Measurements from ENCODE around the gene TALDO1. TPM values are rescaled to one million over a fixed set of nuclear protein-coding genes. Genes with fewer than 3 reads are reported as not detected.

TALDO1 gene
- total and polyA plus RNA-seq, 2 experiments from 2014 or later = 137 to 161 TPM

DNA sequence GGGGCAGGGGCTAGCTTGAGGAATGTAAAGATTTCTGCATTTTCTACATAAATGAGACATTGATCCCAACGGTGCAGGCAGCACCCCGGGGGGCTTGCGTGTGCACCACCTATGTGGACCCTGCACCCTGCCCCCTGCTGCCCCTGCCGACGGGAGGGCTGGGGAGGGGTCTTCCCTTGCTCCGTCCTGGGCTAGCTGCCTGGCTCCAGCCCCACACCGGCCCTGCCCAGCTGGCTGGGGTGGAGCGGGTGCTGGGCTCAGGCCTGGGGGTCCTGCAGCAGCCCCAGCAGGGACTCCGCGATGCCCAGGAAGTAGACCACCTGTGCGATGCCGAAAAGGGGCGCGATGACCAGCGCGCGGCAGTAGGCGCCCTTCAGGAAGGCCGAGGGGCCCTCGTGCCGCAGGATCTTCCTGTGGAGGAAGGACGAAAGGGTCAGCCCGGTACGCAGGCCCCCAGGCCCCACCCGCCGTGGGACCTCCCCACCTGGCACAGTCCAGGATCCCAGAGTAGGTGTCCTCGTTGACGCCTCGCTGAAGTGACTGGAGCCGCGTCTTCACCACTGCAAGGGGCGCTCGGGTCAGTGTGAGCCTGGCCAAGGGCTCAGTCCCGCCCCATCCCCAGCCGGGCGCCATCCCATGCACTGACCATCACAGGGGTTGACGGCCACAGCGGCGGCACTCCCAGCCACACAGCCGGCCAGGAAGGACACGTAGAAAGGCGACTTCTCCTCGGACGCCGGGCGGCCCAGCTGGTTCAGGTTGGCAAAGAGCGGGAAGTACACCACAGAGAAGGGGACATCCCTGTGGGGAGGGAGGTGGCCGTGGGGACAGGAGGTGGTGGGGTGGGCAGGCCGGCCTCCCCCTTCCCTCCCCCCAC is 44.6 kb downstream of the TALDO1 start:
- no peak for DNase-seq (ENCODE audit: low spot score)
- Histone ChIP-seq H3K9me2 (replicated peaks; ENCODE audit: insufficient read depth) (no peaks in the 10 kb centered on the region), H3K9me3 (ENCODE audit: low read depth) (no peaks in the 10 kb centered on the region), H2AFZ (no peak overlapping the region), H3K36me3 (replicated peaks; ENCODE audit: insufficient read depth, low read depth) (no peaks in the 10 kb centered on the region), H4K20me1 (ENCODE audit: insufficient read depth, poor library complexity, severe bottlenecking) (no peaks in the 10 kb centered on the region), H3K4me1 (ENCODE audit: insufficient read depth) (peaks cover 19% of the 10 kb centered on the region), H3K27me3 (no peaks in the 10 kb centered on the region), H3K79me2 (peaks cover 6% of the 10 kb centered on the region), H3K4me2 (no peak overlapping the region), H3K4me3 (no peak overlapping the region), H3K27ac (no peak overlapping the region)
- TF ChIP-seq EZH2phosphoT487 (IDR thresholded peaks at IDR 0.05; ENCODE audit: low read depth, severe bottlenecking, unreplicated experiment) (no peak), EZH2 (IDR thresholded peaks at IDR 0.05; ENCODE audit: borderline replicate concordance) (no peak)
- TF ChIP-seq, protein P1, sequence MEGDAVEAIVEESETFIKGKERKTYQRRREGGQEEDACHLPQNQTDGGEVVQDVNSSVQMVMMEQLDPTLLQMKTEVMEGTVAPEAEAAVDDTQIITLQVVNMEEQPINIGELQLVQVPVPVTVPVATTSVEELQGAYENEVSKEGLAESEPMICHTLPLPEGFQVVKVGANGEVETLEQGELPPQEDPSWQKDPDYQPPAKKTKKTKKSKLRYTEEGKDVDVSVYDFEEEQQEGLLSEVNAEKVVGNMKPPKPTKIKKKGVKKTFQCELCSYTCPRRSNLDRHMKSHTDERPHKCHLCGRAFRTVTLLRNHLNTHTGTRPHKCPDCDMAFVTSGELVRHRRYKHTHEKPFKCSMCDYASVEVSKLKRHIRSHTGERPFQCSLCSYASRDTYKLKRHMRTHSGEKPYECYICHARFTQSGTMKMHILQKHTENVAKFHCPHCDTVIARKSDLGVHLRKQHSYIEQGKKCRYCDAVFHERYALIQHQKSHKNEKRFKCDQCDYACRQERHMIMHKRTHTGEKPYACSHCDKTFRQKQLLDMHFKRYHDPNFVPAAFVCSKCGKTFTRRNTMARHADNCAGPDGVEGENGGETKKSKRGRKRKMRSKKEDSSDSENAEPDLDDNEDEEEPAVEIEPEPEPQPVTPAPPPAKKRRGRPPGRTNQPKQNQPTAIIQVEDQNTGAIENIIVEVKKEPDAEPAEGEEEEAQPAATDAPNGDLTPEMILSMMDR (IDR thresholded peaks at IDR 0.05; ENCODE audit: poor library complexity) = no peak
- WGBS (ENCODE audit: low lambda C conversion rate, missing lambda C conversion rate) = 96% methylated on average over 48 of the region's 49 CpGs

DNA sequence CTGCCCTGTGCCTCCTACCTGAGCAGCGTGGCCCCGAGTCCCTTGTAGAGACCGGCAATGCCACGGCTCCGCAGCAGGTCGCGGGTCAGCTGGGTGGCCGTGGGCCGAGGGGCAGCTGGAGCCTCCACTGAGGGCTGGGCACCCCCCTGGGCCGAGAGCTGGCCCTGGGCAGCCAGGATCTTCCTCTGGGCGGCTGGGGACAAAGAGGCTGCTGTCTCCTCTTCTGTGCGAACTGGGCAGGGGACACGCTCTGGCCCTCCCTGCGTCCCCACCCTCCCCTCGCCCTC is 45.2 kb downstream of the TALDO1 start:
- H3K27me3 ChIP-seq = no peaks in the 10 kb centered on the region
- no peak overlapping the region for H3K4me3 ChIP-seq
- TF ChIP-seq, protein P1 (IDR thresholded peaks at IDR 0.05; ENCODE audit: poor library complexity) = no peak
- TF ChIP-seq EZH2 (IDR thresholded peaks at IDR 0.05; ENCODE audit: borderline replicate concordance) (no peak), EZH2phosphoT487 (IDR thresholded peaks at IDR 0.05; ENCODE audit: low read depth, severe bottlenecking, unreplicated experiment) (no peak)
- H2AFZ ChIP-seq = no peak overlapping the region
- H3K27ac ChIP-seq = no peak overlapping the region
- H3K79me2 ChIP-seq = peaks cover 6% of the 10 kb centered on the region
- DNase-seq (ENCODE audit: low spot score) = no peak
- H3K9me3 ChIP-seq (ENCODE audit: low read depth) = no peaks in the 10 kb centered on the region
- H4K20me1 ChIP-seq (ENCODE audit: insufficient read depth, poor library complexity, severe bottlenecking) = no peaks in the 10 kb centered on the region
- no peaks in the 10 kb centered on the region for H3K36me3 ChIP-seq (replicated peaks; ENCODE audit: insufficient read depth, low read depth)
- H3K4me2 ChIP-seq = no peak overlapping the region
- WGBS (ENCODE audit: low lambda C conversion rate, missing lambda C conversion rate) = 100% methylated on average over 1 of the region's 15 CpGs
- H3K9me2 ChIP-seq (replicated peaks; ENCODE audit: insufficient read depth) = no peaks in the 10 kb centered on the region
- peaks cover 19% of the 10 kb centered on the region for H3K4me1 ChIP-seq (ENCODE audit: insufficient read depth)

DNA sequence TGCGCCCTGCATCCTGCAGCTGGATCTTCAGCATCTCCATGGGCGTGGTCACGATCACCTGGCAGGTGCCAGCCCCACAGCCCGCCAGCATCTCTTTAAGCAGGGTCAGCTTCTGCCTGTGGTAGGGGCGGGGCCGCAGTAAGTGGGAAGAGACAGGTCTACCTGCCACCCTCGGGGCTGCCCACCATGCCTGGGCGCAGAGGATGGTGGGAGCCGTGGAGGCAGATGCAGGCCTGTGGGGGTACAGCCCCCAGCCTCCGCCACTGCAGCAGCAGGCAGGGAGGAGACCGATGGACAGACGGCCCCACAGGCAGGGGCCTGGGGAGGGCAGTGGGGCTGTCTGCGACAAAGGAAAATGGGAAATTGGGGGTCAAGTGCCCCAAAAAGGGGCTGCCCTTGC is 45.6 kb downstream of the TALDO1 start:
- Histone ChIP-seq H3K79me2 (peaks cover 6% of the 10 kb centered on the region), H3K4me2 (no peak overlapping the region), H4K20me1 (ENCODE audit: insufficient read depth, poor library complexity, severe bottlenecking) (no peaks in the 10 kb centered on the region), H3K36me3 (replicated peaks; ENCODE audit: insufficient read depth, low read depth) (no peaks in the 10 kb centered on the region), H3K9me3 (ENCODE audit: low read depth) (no peaks in the 10 kb centered on the region), H3K4me1 (ENCODE audit: insufficient read depth) (peaks cover 19% of the 10 kb centered on the region), H3K27me3 (no peaks in the 10 kb centered on the region), H3K4me3 (no peak overlapping the region), H3K9me2 (replicated peaks; ENCODE audit: insufficient read depth) (no peaks in the 10 kb centered on the region), H2AFZ (no peak overlapping the region), H3K27ac (no peak overlapping the region)
- DNase-seq (ENCODE audit: low spot score) = no peak
- 97% methylated on average over 12 of the region's 13 CpGs for WGBS (ENCODE audit: low lambda C conversion rate, missing lambda C conversion rate)
- TF ChIP-seq EZH2 (IDR thresholded peaks at IDR 0.05; ENCODE audit: borderline replicate concordance) (no peak), EZH2phosphoT487 (IDR thresholded peaks at IDR 0.05; ENCODE audit: low read depth, severe bottlenecking, unreplicated experiment) (no peak)
- TF ChIP-seq, protein P1 (IDR thresholded peaks at IDR 0.05; ENCODE audit: poor library complexity) = no peak
